ENCODE results near the gene MAB21L4.

MAB21L4 gene

GRCh38 chr2:240911641-240912265 lies 15.8 kb upstream of the MAB21L4 start:
- H3K4me3 ChIP-seq (ENCODE audit: low read length), result no peak overlapping the region
- no peak for TF ChIP-seq ZNF274 (IDR thresholded peaks at IDR 0.05; ENCODE audit: low read depth, low read length)

GRCh38 chr2:240909216-240909974 lies 13.4 kb upstream of the MAB21L4 start:
- H3K4me3 ChIP-seq (ENCODE audit: low read length), result no peak overlapping the region

DNA sequence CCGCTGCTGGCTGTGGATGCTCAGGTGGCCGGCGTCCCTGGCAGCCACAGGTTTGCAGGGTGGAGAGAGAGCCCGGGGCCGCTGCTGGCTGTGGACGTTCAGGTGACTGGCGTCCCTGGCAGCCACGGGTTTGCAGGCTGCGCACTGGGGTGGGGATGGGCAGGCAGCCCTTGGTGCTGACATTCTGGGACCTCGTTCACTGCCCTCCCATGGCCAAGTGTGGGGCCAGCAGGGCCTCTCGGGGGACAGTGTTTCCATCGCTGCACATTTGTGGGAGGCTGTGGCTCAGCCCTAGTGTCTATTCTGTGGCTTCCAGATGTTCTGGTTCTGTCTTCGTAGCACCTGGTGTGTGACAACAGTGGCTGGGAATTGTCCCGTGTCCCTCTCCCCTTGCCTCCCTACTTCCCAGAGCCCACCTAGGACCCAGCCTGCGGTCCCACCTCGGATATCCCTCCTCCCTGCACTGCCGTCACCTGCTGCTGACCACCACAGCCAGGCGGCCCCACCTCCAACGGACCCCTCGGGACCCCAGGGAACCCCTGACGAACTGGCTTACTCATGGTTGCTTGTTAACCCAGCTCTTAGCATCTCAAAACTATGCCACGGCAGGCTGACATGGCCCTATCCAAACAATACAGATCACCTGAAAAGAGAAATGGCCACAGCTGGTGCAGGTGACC lies 11.1 kb upstream of the MAB21L4 start:
- H3K4me3 ChIP-seq (ENCODE audit: low read length), result no peak overlapping the region

More at GRCh38 chr2:240909216-240909974, 13.4 kb upstream of the MAB21L4 start:
- no peak for TF ChIP-seq ZNF274 (IDR thresholded peaks at IDR 0.05; ENCODE audit: low read depth, low read length)

DNA sequence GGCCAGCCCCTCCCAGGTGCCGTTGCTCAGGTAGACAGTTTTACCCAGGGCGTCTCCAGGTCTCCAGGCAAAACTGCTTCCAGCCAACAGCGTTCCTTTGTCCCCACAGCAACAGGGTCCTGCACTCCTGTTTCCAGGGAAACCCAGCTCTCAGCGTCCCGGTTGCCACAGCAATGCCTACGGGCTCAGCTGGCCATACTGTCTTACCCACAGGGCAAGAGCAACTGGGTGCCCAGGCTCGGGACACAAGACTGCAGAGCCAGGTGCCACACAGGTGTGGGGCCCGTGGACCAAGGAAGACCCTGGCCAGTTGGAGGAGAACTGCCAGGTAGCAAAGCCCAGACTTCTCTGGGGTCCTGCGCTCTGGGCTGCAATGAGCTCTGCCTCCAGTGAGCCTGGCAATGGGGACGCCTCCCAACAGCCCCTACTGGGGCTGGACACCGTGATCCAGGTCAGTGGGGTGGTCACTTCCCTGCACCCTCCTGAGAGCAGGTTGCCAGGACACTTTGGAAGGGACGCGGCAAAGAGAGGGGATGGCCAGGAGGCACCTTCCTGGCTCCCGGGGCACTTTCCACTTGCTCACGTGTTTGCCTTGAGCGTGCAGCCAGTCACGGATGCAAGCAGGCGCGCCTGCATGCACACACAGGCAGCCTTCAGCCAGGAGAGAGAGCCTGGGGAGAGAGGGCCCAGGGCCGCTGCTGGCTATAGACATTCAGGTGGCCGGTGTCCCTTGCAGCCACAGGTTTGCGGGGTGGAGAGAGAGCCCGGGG lies 10.4 kb upstream of the MAB21L4 start, which contains the start of gene CROCC2:
TSS of gene CROCC2 (plus strand) at position 196 of the 770 bp plus-strand sequence. CDS start at position 374, 178 bp downstream.
- no peak within 1 kb of the TSS for H3K4me3 ChIP-seq (ENCODE audit: low read length)
- TF ChIP-seq ZNF274 (IDR thresholded peaks at IDR 0.05; ENCODE audit: low read depth, low read length), result no peak

More for the DNA sequence above, 11.1 kb upstream of the MAB21L4 start:
- no peak for TF ChIP-seq ZNF274 (IDR thresholded peaks at IDR 0.05; ENCODE audit: low read depth, low read length)

GRCh38 chr2:240905176-240905781 lies 9.3 kb upstream of the MAB21L4 start:
- no peak for TF ChIP-seq ZNF274 (IDR thresholded peaks at IDR 0.05; ENCODE audit: low read depth, low read length)
- no peak overlapping the region for H3K4me3 ChIP-seq (ENCODE audit: low read length)

DNA sequence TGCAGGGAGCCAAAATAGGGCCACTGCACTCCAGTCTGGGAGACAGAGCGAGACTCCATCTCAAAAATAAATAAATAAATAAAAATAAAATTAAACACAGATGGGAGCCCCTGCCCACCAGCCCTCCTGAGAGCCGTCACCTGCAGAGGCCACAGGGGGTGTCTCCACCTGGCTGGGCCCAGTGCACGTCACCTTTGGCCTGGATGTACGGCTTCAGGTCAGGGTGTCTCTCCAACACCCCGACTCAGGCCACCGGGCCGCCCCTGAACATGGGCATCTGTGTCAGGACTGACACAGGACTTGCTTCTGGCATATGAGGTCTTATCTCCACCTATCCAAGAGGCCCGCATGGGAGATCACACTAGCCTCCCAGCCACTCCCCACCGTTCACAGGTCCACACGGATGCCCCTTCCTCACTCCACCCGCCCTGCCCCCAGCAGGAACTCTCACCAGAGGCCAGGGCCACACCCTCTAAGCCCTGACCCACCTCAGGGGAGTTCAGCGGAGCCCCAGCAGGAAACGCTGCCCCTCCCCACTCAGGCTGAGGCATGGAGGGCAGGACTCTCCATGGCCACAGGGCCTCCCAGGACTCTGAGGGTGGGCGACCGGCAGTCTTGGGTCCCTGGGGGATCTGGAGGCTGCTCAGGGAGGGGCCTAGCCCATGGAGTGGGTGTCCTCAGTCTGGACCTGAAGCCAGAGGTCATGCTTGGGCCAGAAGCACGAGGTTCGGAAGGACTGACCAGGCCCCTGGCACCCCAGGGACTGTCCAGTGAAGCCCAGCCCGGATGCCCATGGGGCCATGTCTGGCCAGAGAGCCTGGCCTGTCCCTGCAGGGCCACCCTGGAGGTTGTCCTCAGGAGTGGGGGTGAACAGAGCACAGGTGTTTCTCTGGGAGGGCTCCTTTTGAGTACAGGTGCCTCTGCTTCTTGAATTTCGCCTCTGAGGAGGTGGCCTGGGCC lies 8.5 kb upstream of the MAB21L4 start:
- no peak for TF ChIP-seq ZNF274 (IDR thresholded peaks at IDR 0.05; ENCODE audit: low read depth, low read length)
- no peak overlapping the region for H3K4me3 ChIP-seq (ENCODE audit: low read length)

DNA sequence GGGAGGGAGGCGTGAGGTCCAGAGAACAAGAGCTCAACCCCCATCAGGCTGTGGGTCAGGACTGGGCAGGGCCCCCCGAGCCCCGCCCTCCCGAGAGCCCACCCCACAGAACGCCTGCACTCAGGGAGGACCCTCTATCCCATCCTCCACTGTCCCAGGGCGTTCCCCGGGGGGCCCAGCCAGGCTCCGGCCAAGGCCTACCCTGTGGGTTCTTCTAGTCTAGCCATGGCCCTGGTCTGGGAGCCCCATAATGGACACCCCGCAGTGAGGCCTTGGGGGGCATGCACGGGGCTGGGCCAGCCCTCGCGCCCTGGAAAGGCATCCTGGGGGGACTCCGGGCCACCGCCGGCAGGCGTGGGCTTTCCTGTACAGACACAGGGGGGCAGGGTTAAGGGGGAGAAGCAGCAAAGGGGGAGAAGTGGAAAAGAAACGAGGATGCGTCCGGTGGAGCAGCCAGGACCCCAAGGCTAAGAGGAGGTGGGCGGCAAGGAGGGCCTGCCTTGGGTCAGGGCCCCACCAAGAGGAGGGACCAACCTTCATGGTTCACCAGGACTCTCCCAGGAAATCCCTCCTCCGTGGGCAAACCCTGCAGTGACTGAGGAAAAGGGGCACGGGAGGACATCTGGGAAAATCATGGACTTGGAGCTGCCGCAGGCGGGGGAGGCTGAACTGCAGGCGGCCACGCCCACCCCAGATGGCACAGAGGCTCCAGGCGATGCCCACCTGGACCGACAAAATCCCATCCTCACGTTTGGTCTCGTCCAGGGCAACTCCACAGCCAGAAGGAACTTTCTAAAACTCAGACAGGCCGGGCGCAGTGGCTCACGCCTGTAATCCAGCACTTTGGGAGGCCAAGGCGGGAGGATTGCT lies 7.5 kb upstream of the MAB21L4 start:
- H3K4me3 ChIP-seq (ENCODE audit: low read length), result no peak overlapping the region
- no peak for TF ChIP-seq ZNF274 (IDR thresholded peaks at IDR 0.05; ENCODE audit: low read depth, low read length)

GRCh38 chr2:240902615-240903041 lies 6.7 kb upstream of the MAB21L4 start:
- no peak overlapping the region for H3K4me3 ChIP-seq (ENCODE audit: low read length)
- TF ChIP-seq ZNF274 (IDR thresholded peaks at IDR 0.05; ENCODE audit: low read depth, low read length), result no peak

DNA sequence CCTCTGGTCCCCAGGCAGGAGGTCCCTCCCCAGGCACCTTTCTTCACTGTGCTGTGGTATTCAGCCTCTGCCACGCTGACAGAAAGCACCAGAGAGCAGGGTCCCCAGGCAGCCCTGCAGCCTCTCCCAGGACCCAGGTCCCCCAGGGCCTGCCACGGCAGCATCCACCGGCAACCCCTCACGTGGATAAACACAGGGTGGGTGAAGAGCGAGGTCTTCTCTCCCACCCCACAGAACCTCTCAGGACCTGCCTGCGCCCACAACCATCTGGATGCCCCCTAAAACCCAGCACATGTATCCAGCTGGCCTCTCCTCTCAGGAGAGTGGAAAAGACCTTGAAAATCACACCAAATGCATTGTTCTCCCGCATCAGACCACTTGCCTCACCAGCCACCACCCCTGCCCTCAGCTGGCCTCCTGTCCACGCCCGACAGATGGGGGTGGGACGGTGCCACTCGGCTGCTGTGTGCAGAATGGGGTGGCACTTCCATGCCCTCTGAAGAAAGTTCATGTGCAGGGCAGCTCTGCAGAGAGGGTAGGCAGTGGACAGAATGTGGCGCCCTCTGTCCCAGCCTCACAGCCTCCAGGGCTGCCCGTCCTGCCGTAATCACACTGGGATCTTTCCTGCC lies 6.1 kb upstream of the MAB21L4 start:
- no peak overlapping the region for H3K4me3 ChIP-seq (ENCODE audit: low read length)
- no peak for TF ChIP-seq ZNF274 (IDR thresholded peaks at IDR 0.05; ENCODE audit: low read depth, low read length)

DNA sequence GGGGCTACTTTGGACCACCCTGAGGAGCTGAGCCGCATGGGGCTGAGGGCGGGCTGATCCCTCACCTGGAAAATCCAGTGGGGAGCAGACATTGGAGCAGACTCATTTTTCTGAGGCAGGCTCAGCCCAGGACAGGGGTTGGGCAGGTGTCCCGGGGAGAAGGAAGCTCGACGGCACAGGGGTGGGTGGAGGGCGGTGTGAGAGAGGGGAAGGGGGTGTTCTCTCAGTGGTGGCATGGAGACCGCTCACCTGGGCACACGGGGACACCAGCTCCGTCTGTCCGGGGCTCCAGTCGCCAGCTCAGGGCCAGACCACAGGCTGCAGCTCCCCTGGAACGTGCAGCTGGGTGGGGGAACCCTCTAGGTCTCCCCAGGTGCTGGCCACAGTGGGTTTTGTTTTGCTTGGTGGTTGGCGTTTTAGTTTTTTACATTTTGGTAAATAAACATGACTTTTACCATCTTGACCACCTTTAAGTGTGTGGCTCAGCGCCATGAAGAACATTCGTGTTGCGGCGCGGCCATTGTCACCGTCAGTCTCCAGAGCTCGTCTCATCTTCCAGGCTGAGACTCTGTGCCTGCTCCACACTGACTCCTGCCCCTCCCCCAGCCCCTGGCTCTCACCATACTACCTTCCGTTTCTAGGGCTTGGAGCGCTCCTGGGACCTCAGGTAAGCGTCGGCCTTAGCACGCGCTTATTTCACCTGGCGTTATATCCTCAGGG lies 4.3 kb upstream of the MAB21L4 start:
- no peak for TF ChIP-seq ZNF274 (IDR thresholded peaks at IDR 0.05; ENCODE audit: low read depth, low read length)
- no peak overlapping the region for H3K4me3 ChIP-seq (ENCODE audit: low read length)

- H3K4me3 ChIP-seq (ENCODE audit: low read length), result no peak overlapping the region
Measured at GRCh38 chr2:240899468-240899865, 3.5 kb upstream of the MAB21L4 start.

More at GRCh38 chr2:240899468-240899865, 3.5 kb upstream of the MAB21L4 start:
- no peak for TF ChIP-seq ZNF274 (IDR thresholded peaks at IDR 0.05; ENCODE audit: low read depth, low read length)

Data from GM08714 (cell line).